HepG2 (cell line): ENCODE results near the gene COL18A1. TPM values are rescaled to one million over a fixed set of nuclear protein-coding genes. Genes with fewer than 3 reads are reported as not detected.
A peak's percentile ranks its signal among the peaks of the same experiment; 100 is the strongest.

Source experiments
- BCL6 ChIP-seq: IDR thresholded peaks from 2 replicates; pipeline ENCODE4 v1.6.1; 2016; ENCODE audit warnings: missing genetic modification reagents, missing compliant biosample characterization
- DNMT3B ChIP-seq: conservative IDR thresholded peaks from 2 replicates; pipeline ENCODE4 v1.6.1; 2016; ENCODE audit warnings: missing biosample characterization, control low read depth
- KLF11 ChIP-seq: IDR thresholded peaks from 2 replicates; pipeline ENCODE4 v1.6.1; 2016; ENCODE audit warnings: missing compliant biosample characterization
- MED13 ChIP-seq: sonication (generic); formaldehyde crosslinking; IDR thresholded peaks from 2 replicates; pipeline ENCODE4 v1.5.0; 2020; ENCODE audit warnings: missing genetic modification reagents
- MIER3 ChIP-seq: IDR thresholded peaks from 2 replicates; pipeline ENCODE4 v1.6.1; 2016; ENCODE audit warnings: missing compliant biosample characterization, borderline replicate concordance
- NR1H2 ChIP-seq: sonication (generic); formaldehyde crosslinking; IDR thresholded peaks from 2 replicates; pipeline ENCODE4 v1.8.1; 2022; ENCODE audit warnings: low read depth, missing genetic modification reagents, borderline replicate concordance
- POLR2AphosphoS5 ChIP-seq: IDR thresholded peaks from 2 replicates; pipeline ENCODE4 v1.6.1; 2012; ENCODE audit warnings: low read depth, low read length
- RAD51 ChIP-seq: fragments of 450-650 bp; IDR thresholded peaks from 2 replicates; pipeline ENCODE4 v1.6.1; 2016; ENCODE audit warnings: borderline replicate concordance
- RFX3 ChIP-seq: IDR thresholded peaks from 2 replicates; pipeline ENCODE4 v1.6.1; 2016; ENCODE audit warnings: missing biosample characterization, missing genetic modification reagents
- SP5 ChIP-seq: IDR thresholded peaks from 2 replicates; pipeline ENCODE4 v1.6.1; 2016; ENCODE audit warnings: low read depth, borderline replicate concordance
- ZBTB20 ChIP-seq: sonication (generic); formaldehyde crosslinking; IDR thresholded peaks from 2 replicates; pipeline ENCODE4 v1.8.1; 2023; ENCODE audit warnings: missing genetic modification reagents, low read depth, mild to moderate bottlenecking, borderline replicate concordance
- ZFAT ChIP-seq: sonication (generic); formaldehyde crosslinking; conservative IDR thresholded peaks from 2 replicates; pipeline ENCODE4 v1.8.1; 2023; ENCODE audit warnings: missing genetic modification reagents, inconsistent platforms
- ZNF225 ChIP-seq: sonication (generic); formaldehyde crosslinking; IDR thresholded peaks from 2 replicates; pipeline ENCODE4 v1.4.0; 2020; ENCODE audit warnings: mild to moderate bottlenecking, missing genetic modification reagents
- ZNF431 ChIP-seq: sonication (generic); formaldehyde crosslinking; IDR thresholded peaks from 2 replicates; pipeline ENCODE4 v1.9.0; 2022; ENCODE audit warnings: missing genetic modification reagents, low read depth, mild to moderate bottlenecking, borderline replicate concordance
- ZNF83 ChIP-seq: sonication (generic); formaldehyde crosslinking; IDR thresholded peaks from 2 replicates; pipeline ENCODE4 v1.4.0; 2020; ENCODE audit warnings: missing genetic modification reagents, mild to moderate bottlenecking, borderline replicate concordance
- polyA plus RNA-seq, 8 experiments: library from polyadenylated mRNA; depleted of rRNA in 3 of 8; stranded (reverse) in 7 of 8; unstranded in 1 of 8; fragments of >200 nt; fragmentation: Illumina TruSeq in 4 of 8; extraction: Trizol in 4 of 8; gene quantifications; 2 replicates each; pipeline versions ENCODE4 v1.2.1 to v1.2.3, GENCODE V29; 2011 to 2016; ENCODE audit warnings: low read depth in 4 of 8, missing spikeins in 1 of 8, mixed read lengths in 1 of 8; ENCODE audit not compliant: insufficient read depth in 1 of 8
- total RNA-seq, 5 experiments: library from RNA; depleted of rRNA; stranded (reverse); fragments of >200 nt; fragmentation: Illumina TruSeq; extraction: Trizol; gene quantifications; 2 replicates each; pipeline ENCODE4 v1.2.3, GENCODE V29; 2016; ENCODE audit warnings: low read depth in 1 of 5
- TF ChIP-seq, protein P1 (sequence below): sonication (generic); formaldehyde crosslinking; IDR thresholded peaks from 2 replicates; pipeline ENCODE4 v1.4.0; 2020; ENCODE audit warnings: missing genetic modification reagents, mild to moderate bottlenecking, borderline replicate concordance
- TF ChIP-seq, protein P2 (sequence below): sonication (generic); formaldehyde crosslinking; IDR thresholded peaks from 2 replicates; pipeline ENCODE4 v1.4.0; 2020; ENCODE audit warnings: missing genetic modification reagents
- TF ChIP-seq, protein P3 (sequence below): sonication (generic); formaldehyde crosslinking; IDR thresholded peaks from 2 replicates; pipeline ENCODE4 v1.4.0; 2020; ENCODE audit warnings: missing genetic modification reagents, mild to moderate bottlenecking, borderline replicate concordance
- TF ChIP-seq, protein P4 (sequence below): sonication (generic); IDR thresholded peaks from 2 replicates; pipeline ENCODE4 v1.6.1; 2016; ENCODE audit warnings: low read depth, borderline replicate concordance
- TF ChIP-seq, protein P5 (sequence below): IDR thresholded peaks from 2 replicates; pipeline ENCODE4 v1.6.1; 2016; ENCODE audit warnings: mild to moderate bottlenecking, missing biosample characterization, missing genetic modification reagents
- TF ChIP-seq, protein P6 (sequence below): sonication (generic); formaldehyde crosslinking; IDR thresholded peaks from 2 replicates; pipeline ENCODE4 v1.5.0; 2020; ENCODE audit warnings: missing genetic modification reagents

The COL18A1 gene
- total and polyA plus RNA-seq, 2 of the 13 experiments (the other 11 are each of a cell fraction or from before 2014, with no cell fraction given): 79.0 to 102 TPM

DNA sequence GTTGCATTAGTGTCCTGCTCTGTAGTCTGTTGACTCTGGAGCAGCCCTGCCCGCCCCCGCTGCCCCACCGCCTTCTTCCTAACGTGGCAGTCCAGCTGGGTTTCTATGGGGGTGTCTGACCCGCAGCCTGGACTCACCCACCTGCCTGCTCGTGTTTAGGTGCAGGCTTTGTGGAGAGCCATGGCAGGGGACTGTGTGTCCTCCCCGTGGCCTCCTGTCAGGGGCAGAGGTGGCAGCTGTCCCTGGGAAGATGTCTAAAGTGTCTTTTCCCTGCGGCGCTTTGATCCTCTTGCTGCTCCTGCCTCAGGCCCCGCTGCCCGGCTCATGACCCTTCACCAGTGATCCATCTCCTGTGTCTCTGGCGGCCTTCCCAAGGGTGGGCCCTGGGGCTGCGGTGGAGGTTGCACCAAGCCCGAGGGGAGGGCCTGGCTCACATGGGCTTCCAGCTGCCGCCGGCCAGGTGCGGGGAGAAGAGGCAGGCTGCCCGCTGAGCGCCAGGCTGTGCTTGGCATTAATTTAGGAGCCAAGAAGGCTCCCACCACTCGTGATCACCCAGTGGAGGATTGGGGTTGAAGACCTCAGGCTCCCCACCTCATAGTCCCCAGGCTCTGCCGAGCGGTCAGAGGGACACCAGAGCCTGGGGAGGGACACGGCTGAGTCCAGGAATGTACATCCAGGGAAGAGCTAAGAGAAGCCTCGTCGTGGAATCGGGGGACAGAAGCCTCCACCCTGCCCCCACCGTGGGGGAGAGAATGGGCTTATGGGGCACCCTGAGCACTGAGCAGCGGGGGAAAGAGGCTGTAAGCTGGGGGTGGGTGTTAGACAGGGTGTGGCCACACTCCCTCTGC, 44.1 kb downstream of the COL18A1 start (continued):
- TF ChIP-seq ZNF83 (CRISPR knock-in tag) (no peak), MIER3 (CRISPR knock-in tag) (no peak), ZBTB20 (CRISPR knock-in tag) (no peak), KLF11 (peak; percentile 45; the same call in 1 of the 2 replicates), NR1H2 (no peak), SP5 (CRISPR knock-in tag) (peak; percentile 90), ZNF225 (no peak), ZFAT (CRISPR knock-in tag) (no peak), RFX3 (CRISPR knock-in tag) (no peak), MED13 (CRISPR knock-in tag) (no peak), ZNF431 (CRISPR knock-in tag) (0 out of 2 replicates have a peak, but pooled peaks have one; percentile 48), POLR2AphosphoS5 (peak; percentile 19; the same call in 1 of the 2 replicates), BCL6 (CRISPR knock-in tag) (peak; percentile 83), DNMT3B (no peak), RAD51 (0 out of 2 replicates have a peak, but pooled peaks have one; percentile 7)
- TF ChIP-seq, protein P1, sequence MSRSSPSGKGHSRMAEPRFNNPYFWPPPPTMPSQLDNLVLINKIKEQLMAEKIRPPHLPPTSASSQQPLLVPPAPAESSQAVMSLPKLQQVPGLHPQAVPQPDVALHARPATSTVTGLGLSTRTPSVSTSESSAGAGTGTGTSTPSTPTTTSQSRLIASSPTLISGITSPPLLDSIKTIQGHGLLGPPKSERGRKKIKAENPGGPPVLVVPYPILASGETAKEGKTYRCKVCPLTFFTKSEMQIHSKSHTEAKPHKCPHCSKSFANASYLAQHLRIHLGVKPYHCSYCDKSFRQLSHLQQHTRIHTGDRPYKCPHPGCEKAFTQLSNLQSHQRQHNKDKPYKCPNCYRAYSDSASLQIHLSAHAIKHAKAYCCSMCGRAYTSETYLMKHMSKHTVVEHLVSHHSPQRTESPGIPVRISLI (CRISPR knock-in tag): peak; percentile 30; the same call in 1 of the 2 replicates
- TF ChIP-seq, protein P2, sequence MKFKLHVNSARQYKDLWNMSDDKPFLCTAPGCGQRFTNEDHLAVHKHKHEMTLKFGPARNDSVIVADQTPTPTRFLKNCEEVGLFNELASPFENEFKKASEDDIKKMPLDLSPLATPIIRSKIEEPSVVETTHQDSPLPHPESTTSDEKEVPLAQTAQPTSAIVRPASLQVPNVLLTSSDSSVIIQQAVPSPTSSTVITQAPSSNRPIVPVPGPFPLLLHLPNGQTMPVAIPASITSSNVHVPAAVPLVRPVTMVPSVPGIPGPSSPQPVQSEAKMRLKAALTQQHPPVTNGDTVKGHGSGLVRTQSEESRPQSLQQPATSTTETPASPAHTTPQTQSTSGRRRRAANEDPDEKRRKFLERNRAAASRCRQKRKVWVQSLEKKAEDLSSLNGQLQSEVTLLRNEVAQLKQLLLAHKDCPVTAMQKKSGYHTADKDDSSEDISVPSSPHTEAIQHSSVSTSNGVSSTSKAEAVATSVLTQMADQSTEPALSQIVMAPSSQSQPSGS (CRISPR knock-in tag): no peak
- TF ChIP-seq, protein P3, sequence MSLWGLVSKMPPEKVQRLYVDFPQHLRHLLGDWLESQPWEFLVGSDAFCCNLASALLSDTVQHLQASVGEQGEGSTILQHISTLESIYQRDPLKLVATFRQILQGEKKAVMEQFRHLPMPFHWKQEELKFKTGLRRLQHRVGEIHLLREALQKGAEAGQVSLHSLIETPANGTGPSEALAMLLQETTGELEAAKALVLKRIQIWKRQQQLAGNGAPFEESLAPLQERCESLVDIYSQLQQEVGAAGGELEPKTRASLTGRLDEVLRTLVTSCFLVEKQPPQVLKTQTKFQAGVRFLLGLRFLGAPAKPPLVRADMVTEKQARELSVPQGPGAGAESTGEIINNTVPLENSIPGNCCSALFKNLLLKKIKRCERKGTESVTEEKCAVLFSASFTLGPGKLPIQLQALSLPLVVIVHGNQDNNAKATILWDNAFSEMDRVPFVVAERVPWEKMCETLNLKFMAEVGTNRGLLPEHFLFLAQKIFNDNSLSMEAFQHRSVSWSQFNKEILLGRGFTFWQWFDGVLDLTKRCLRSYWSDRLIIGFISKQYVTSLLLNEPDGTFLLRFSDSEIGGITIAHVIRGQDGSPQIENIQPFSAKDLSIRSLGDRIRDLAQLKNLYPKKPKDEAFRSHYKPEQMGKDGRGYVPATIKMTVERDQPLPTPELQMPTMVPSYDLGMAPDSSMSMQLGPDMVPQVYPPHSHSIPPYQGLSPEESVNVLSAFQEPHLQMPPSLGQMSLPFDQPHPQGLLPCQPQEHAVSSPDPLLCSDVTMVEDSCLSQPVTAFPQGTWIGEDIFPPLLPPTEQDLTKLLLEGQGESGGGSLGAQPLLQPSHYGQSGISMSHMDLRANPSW: peak; percentile 69; the same call in 1 of the 2 replicates
- TF ChIP-seq, protein P4, sequence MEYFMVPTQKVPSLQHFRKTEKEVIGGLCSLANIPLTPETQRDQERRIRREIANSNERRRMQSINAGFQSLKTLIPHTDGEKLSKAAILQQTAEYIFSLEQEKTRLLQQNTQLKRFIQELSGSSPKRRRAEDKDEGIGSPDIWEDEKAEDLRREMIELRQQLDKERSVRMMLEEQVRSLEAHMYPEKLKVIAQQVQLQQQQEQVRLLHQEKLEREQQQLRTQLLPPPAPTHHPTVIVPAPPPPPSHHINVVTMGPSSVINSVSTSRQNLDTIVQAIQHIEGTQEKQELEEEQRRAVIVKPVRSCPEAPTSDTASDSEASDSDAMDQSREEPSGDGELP: peak; percentile 94
- TF ChIP-seq, protein P5, sequence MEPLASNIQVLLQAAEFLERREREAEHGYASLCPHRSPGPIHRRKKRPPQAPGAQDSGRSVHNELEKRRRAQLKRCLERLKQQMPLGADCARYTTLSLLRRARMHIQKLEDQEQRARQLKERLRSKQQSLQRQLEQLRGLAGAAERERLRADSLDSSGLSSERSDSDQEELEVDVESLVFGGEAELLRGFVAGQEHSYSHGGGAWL (CRISPR knock-in tag): no peak
- TF ChIP-seq, protein P6, sequence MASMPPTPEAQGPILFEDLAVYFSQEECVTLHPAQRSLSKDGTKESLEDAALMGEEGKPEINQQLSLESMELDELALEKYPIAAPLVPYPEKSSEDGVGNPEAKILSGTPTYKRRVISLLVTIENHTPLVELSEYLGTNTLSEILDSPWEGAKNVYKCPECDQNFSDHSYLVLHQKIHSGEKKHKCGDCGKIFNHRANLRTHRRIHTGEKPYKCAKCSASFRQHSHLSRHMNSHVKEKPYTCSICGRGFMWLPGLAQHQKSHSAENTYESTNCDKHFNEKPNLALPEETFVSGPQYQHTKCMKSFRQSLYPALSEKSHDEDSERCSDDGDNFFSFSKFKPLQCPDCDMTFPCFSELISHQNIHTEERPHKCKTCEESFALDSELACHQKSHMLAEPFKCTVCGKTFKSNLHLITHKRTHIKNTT (CRISPR knock-in tag): no peak
